Right atrium auricular region (tissue), 2 donors: ENCODE results near the gene ADGB. TPM values are rescaled to one million over a fixed set of nuclear protein-coding genes. Genes with fewer than 3 reads are reported as not detected.

ENCODE experiments used
- DNase-seq: peaks from one replicate; pipeline ENCODE4 v3.0.0-alpha.2; 2019; ENCODE audit warnings: low spot score
- H3K27ac ChIP-seq, 2 donors: fragments of 200-600 bp; sonication (generic); 1 replicate in 1 of 2; 2 replicates in 1 of 2; pipeline ENCODE4 v1.5.1; 2016 to 2019
- H3K27me3 ChIP-seq, 2 donors: fragments of 200-600 bp; sonication (generic); one replicate each; pipeline versions ENCODE4 v1.5.1 to v1.6.0; 2017 to 2019
- H3K36me3 ChIP-seq: fragments of 200-600 bp; sonication (generic); one replicate; pipeline ENCODE4 v1.5.1; 2016
- H3K4me1 ChIP-seq, 2 donors: fragments of 200-600 bp; sonication (generic); one replicate each; pipeline versions ENCODE4 v1.5.1 to v1.6.0; 2017 to 2019
- H3K4me3 ChIP-seq, 2 donors: fragments of 200-600 bp; sonication (generic); 1 replicate in 1 of 2; 2 replicates in 1 of 2; pipeline ENCODE4 v1.5.1; 2017 to 2019; ENCODE audit warnings: mild to moderate bottlenecking in 1 of 2, moderate library complexity in 1 of 2
- H3K9me3 ChIP-seq, 2 donors: fragments of 200-600 bp; sonication (generic); one replicate each; pipeline ENCODE4 v1.5.1; 2019
- CTCF ChIP-seq, 2 donors: fragments of 200-600 bp; sonication (generic); IDR thresholded peaks; one replicate each; pipeline ENCODE4 v1.5.1; 2019; ENCODE audit warnings: antibody characterized with exemption in 2 of 2
- total RNA-seq, 2 donors: library from RNA; depleted of rRNA; stranded (reverse); fragments of >200 nt; gene quantifications; one replicate each; pipeline ENCODE4 v1.1.0, GENCODE V29; 2016

ADGB gene
- total RNA-seq, 2 donors from 2014 or later, result not detected

- no peak for TF ChIP-seq CTCF (IDR thresholded peaks at IDR 0.05)
- H3K9me3 ChIP-seq, result no peaks in the 10 kb centered on the region
- no peak overlapping the region for H3K4me3 ChIP-seq
- no peak for DNase-seq
- H3K27me3 ChIP-seq, result no peaks in the 10 kb centered on the region
- H3K4me1 ChIP-seq, result no peaks in the 10 kb centered on the region
- no peaks in the 10 kb centered on the region for H3K36me3 ChIP-seq
- no peak overlapping the region for H3K27ac ChIP-seq
Observed at GRCh38 chr6:146864300-146864699, 265.5 kb downstream of the ADGB start.

GRCh38 chr6:146864885-146865284 lies 266.1 kb downstream of the ADGB start:
- H3K4me1 ChIP-seq, result no peaks in the 10 kb centered on the region
- no peak for TF ChIP-seq CTCF (IDR thresholded peaks at IDR 0.05)
- DNase-seq, result no peak
- H3K9me3 ChIP-seq, result no peaks in the 10 kb centered on the region
- H3K27ac ChIP-seq, result no peak overlapping the region
- H3K36me3 ChIP-seq, result no peaks in the 10 kb centered on the region
- no peaks in the 10 kb centered on the region for H3K27me3 ChIP-seq
- no peak overlapping the region for H3K4me3 ChIP-seq

Other genes with a start within 250 kb of the ADGB start
- 10 to 100 TPM in 1 of 2 donors, 1 to 10 TPM in 1; 7.0 to 18.6 TPM for gene RAB32, start 55.1 kb upstream of the ADGB start, total RNA-seq